Astrocyte (in vitro differentiated cells and primary cell): ENCODE data around the gene SH2D6.

Source experiments
- EZH2 ChIP-seq: IDR thresholded peaks from 2 replicates; pipeline ENCODE4 v1.6.1; 2012; ENCODE audit warnings: mild to moderate bottlenecking, low read length, inconsistent platforms; ENCODE audit not compliant: insufficient read depth
- TF ChIP-seq, protein P1 (sequence below): IDR thresholded peaks from 2 replicates; pipeline ENCODE4 v1.5.1; 2011; ENCODE audit warnings: low read depth, mild to moderate bottlenecking, inconsistent platforms, low read length, moderate library complexity; ENCODE audit not compliant: insufficient read depth

DNA sequence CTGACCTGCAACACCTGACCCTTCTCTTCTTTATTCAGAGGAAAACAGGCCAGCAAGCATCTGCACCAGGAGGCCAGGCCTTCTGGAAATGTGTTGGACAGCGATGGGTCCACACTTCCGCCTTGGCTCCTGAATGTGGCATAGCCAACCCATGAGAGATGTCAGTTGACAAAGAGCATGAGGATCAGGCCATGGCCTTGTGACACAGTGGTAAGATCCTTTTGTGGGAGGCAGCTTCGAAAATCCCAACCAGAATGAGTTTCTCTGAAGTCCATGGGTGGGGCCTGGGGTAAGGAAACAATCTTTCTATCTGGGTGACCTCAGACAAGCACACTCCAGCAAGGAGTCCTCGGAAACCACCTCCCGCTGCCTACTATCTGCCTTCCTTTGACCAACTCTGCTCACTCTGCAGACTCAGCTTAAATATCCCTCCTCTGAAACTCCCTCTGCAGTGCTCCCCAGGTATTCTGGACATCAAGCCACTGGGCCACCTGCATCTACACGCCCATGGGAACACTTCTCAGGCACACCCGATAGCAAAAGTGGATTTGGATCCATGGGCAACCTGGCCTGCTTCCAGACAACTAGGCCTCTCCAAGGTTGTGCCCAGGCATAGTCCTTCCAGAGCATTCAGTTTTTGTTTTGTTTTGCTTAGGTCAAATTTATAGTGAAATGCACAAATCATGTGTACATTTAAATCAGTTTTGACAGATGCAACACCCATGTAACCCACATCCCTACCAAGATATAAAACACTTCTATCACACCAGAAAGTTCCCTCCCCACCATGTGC lies 3.6 kb upstream of the SH2D6 start:
- TF ChIP-seq, protein P1, sequence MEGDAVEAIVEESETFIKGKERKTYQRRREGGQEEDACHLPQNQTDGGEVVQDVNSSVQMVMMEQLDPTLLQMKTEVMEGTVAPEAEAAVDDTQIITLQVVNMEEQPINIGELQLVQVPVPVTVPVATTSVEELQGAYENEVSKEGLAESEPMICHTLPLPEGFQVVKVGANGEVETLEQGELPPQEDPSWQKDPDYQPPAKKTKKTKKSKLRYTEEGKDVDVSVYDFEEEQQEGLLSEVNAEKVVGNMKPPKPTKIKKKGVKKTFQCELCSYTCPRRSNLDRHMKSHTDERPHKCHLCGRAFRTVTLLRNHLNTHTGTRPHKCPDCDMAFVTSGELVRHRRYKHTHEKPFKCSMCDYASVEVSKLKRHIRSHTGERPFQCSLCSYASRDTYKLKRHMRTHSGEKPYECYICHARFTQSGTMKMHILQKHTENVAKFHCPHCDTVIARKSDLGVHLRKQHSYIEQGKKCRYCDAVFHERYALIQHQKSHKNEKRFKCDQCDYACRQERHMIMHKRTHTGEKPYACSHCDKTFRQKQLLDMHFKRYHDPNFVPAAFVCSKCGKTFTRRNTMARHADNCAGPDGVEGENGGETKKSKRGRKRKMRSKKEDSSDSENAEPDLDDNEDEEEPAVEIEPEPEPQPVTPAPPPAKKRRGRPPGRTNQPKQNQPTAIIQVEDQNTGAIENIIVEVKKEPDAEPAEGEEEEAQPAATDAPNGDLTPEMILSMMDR = no peak
- TF ChIP-seq EZH2 = no peak
